ENCODE data around the gene KIAA0319L.

GRCh38 chr1:35442734-35443133 is 114.5 kb downstream of the KIAA0319L start:
- TF ChIP-seq CTCF (IDR thresholded peaks at IDR 0.05) (no peak), POLR2A (IDR thresholded peaks at IDR 0.05) (no peak), POLR2AphosphoS5 (IDR thresholded peaks at IDR 0.05) (no peak)

Measured in upper lobe of left lung (tissue), 4 donors.